H1 (cell line): ENCODE measurements around the gene DUSP3. TPM values are rescaled to one million over a fixed set of nuclear protein-coding genes. Genes with fewer than 3 reads are reported as not detected.

ENCODE experiments used
- CTCF ChIA-PET: fragments of 300-600 bp; sonication (Branson Sonifier 250); formaldehyde crosslinking; loops from one replicate; lab custom pipeline; 2021; ENCODE audit not compliant: partially characterized antibody; lab: Charles Lee
- POLR2A ChIA-PET: fragments of 300-600 bp; sonication (Branson Sonifier 250); formaldehyde crosslinking; loops from one replicate; lab custom pipeline; 2021; ENCODE audit warnings: inconsistent platforms; ENCODE audit not compliant: partially characterized antibody; lab: Charles Lee
- DNase-seq, 2 experiments: peaks; one replicate each; pipeline versions ENCODE4 v3.0.0 to v3.0.0-alpha.2; 2010 to 2022; ENCODE audit warnings: low spot score in 2 of 2, low read depth in 1 of 2, mixed read lengths in 1 of 2
- FAIRE-seq: peaks from 2 replicates; lab custom pipeline; 2011; peaks lifted over from hg19 to GRCh38; lab: Jason Lieb, UNC
- H2AFZ ChIP-seq: 2 replicates; pipeline ENCODE4 v1.8.1; 2012; ENCODE audit warnings: low read length, inconsistent platforms
- H2AK5ac ChIP-seq: 2 replicates; pipeline ENCODE4 v1.6.1; 2013; ENCODE audit warnings: low read depth, low read length
- H2BK120ac ChIP-seq: replicated peaks from 2 replicates; pipeline ENCODE3; 2013; ENCODE audit warnings: low read depth, low read length, inconsistent platforms
- H2BK12ac ChIP-seq: 2 replicates; pipeline ENCODE4 v1.6.1; 2013; ENCODE audit warnings: low read depth, low read length
- H2BK15ac ChIP-seq: 2 replicates; pipeline ENCODE4 v1.6.1; 2013; ENCODE audit warnings: low read length
- H2BK20ac ChIP-seq: 2 replicates; pipeline ENCODE4 v1.6.1; 2013; ENCODE audit warnings: low read length
- H2BK5ac ChIP-seq: 2 replicates; pipeline ENCODE4 v1.6.1; 2013; ENCODE audit warnings: low read depth, low read length
- H3K14ac ChIP-seq: 2 replicates; pipeline ENCODE4 v1.6.1; 2013; ENCODE audit warnings: inconsistent platforms; ENCODE audit not compliant: insufficient read length
- H3K18ac ChIP-seq: 2 replicates; pipeline ENCODE4 v1.6.1; 2013; ENCODE audit warnings: low read length; ENCODE audit errors: extremely low read depth
- H3K23ac ChIP-seq: 2 replicates; pipeline ENCODE4 v1.6.1; 2013; ENCODE audit warnings: inconsistent platforms; ENCODE audit not compliant: insufficient read length
- H3K23me2 ChIP-seq: 2 replicates; pipeline ENCODE4 v1.6.1; 2013; ENCODE audit warnings: low read depth, low read length
- H3K27ac ChIP-seq: 2 replicates; pipeline ENCODE4 v1.6.1; 2011; ENCODE audit warnings: low read depth, low read length, inconsistent platforms
- H3K27me3 ChIP-seq, 4 experiments: replicated peaks in 1 of 4; 1 replicate in 1 of 4; 2 replicates in 3 of 4; pipeline versions ENCODE4 v1.6.1 to v1.8.1; 2011 to 2013; ENCODE audit warnings: low read length in 3 of 4, mild to moderate bottlenecking in 3 of 4, inconsistent platforms in 2 of 4, mixed read lengths in 2 of 4, moderate library complexity in 1 of 4; ENCODE audit not compliant: control insufficient read depth in 3 of 4, insufficient read depth in 3 of 4; ENCODE audit errors: extremely low read depth in 1 of 4
- H3K36me3 ChIP-seq, 4 experiments: 2 replicates each; pipeline versions ENCODE4 v1.6.1 to v1.8.1; 2011 to 2013; ENCODE audit warnings: mild to moderate bottlenecking in 4 of 4, low read length in 3 of 4, moderate library complexity in 2 of 4, control low read depth in 1 of 4, inconsistent platforms in 1 of 4; ENCODE audit not compliant: insufficient read depth in 4 of 4, control insufficient read depth in 2 of 4
- H3K4ac ChIP-seq: replicated peaks from 2 replicates; pipeline ENCODE3; 2013; ENCODE audit warnings: low read length, low read depth, mixed read lengths, inconsistent platforms; ENCODE audit not compliant: insufficient read length
- H3K4me1 ChIP-seq, 4 experiments: replicated peaks in 1 of 4; 1 replicate in 1 of 4; 2 replicates in 3 of 4; pipeline versions ENCODE4 v1.6.1 to v1.8.1; 2011 to 2013; ENCODE audit warnings: low read length in 3 of 4, inconsistent platforms in 2 of 4, mixed read lengths in 1 of 4; ENCODE audit not compliant: insufficient read depth in 4 of 4, control insufficient read depth in 3 of 4
- H3K4me2 ChIP-seq, 2 experiments: 2 replicates each; pipeline versions ENCODE4 v1.6.1 to v1.8.1; 2011 to 2013; ENCODE audit warnings: low read depth in 2 of 2, low read length in 2 of 2, control low read depth in 1 of 2, inconsistent platforms in 1 of 2, mild to moderate bottlenecking in 1 of 2; ENCODE audit not compliant: insufficient read depth in 1 of 2
- H3K4me3 ChIP-seq, 4 experiments: fragments of 200-600, 300-600 bp in 1 of 4; sonication (generic), shearing (Covaris generic), sonication (Bioruptor Twin) in 1 of 4; 2 replicates each; pipeline versions ENCODE4 v1.5.1 to v1.8.1; 2011 to 2016; ENCODE audit warnings: low read length in 4 of 4, low read depth in 3 of 4, control low read depth in 2 of 4, inconsistent platforms in 2 of 4, mild to moderate bottlenecking in 2 of 4, mixed read lengths in 1 of 4, moderate library complexity in 1 of 4; ENCODE audit not compliant: insufficient read depth in 2 of 4; ENCODE audit errors: extremely low read depth in 1 of 4
- H3K56ac ChIP-seq: replicated peaks from 2 replicates; pipeline ENCODE3; 2013; ENCODE audit warnings: low read depth, mild to moderate bottlenecking, mixed read lengths, low read length, inconsistent platforms; ENCODE audit not compliant: insufficient read length
- H3K79me1 ChIP-seq: 2 replicates; pipeline ENCODE4 v1.6.1; 2013; ENCODE audit warnings: low read depth, low read length, control low read depth
- H3K79me2 ChIP-seq, 2 experiments: 2 replicates each; pipeline versions ENCODE4 v1.6.1 to v1.8.1; 2012 to 2013; ENCODE audit warnings: low read length in 2 of 2, mild to moderate bottlenecking in 2 of 2, inconsistent platforms in 1 of 2; ENCODE audit not compliant: insufficient read depth in 2 of 2, control insufficient read depth in 1 of 2
- H3K9ac ChIP-seq, 4 experiments: replicated peaks in 1 of 4; 1 replicate in 1 of 4; 2 replicates in 3 of 4; pipeline versions ENCODE4 v1.6.1 to v1.8.1; 2011 to 2013; ENCODE audit warnings: low read depth in 3 of 4, low read length in 3 of 4, control low read depth in 2 of 4, mild to moderate bottlenecking in 2 of 4, moderate library complexity in 2 of 4, inconsistent platforms in 1 of 4; ENCODE audit errors: extremely low read depth in 1 of 4
- H3K9me3 ChIP-seq, 2 experiments: 2 replicates each; pipeline versions ENCODE4 v1.6.1 to v1.8.1; 2012 to 2013; ENCODE audit warnings: mild to moderate bottlenecking in 2 of 2, moderate library complexity in 2 of 2, control low read depth in 1 of 2, inconsistent platforms in 1 of 2, low read depth in 1 of 2, low read length in 1 of 2, mixed read lengths in 1 of 2; ENCODE audit not compliant: insufficient read depth in 2 of 2
- H4K20me1 ChIP-seq, 2 experiments: replicated peaks in 1 of 2; 2 replicates each; pipeline versions ENCODE3 to v1.8.1; 2011 to 2013; ENCODE audit warnings: inconsistent platforms in 2 of 2, low read length in 2 of 2, mild to moderate bottlenecking in 1 of 2; ENCODE audit not compliant: insufficient read depth in 2 of 2, control insufficient read depth in 1 of 2
- H4K5ac ChIP-seq: 2 replicates; pipeline ENCODE4 v1.6.1; 2013; ENCODE audit warnings: low read length, low read depth, mixed read lengths, inconsistent platforms; ENCODE audit not compliant: insufficient read length
- H4K8ac ChIP-seq: 2 replicates; pipeline ENCODE4 v1.8.0; 2013; ENCODE audit warnings: mild to moderate bottlenecking, moderate library complexity, low read length, inconsistent platforms; ENCODE audit not compliant: insufficient read depth; ENCODE audit errors: extremely low read depth
- H4K91ac ChIP-seq: replicated peaks from 2 replicates; pipeline ENCODE3; 2013; ENCODE audit warnings: low read length, mixed read lengths, inconsistent platforms; ENCODE audit not compliant: insufficient read length
- BACH1 ChIP-seq: IDR thresholded peaks from 2 replicates; pipeline ENCODE4 v1.6.1; 2012; ENCODE audit warnings: low read length, improper control_type of control experiment
- CBX8 ChIP-seq: fragments of 300-800, 300-1000 bp; sonication (generic); IDR thresholded peaks from 2 replicates; pipeline ENCODE4 v1.7.1; 2016; ENCODE audit warnings: low read depth, low read length, borderline replicate concordance
- CEBPB ChIP-seq: IDR thresholded peaks from 2 replicates; pipeline ENCODE4 v1.6.1; 2012; ENCODE audit warnings: low read depth, low read length
- CHD2 ChIP-seq: IDR thresholded peaks from 2 replicates; pipeline ENCODE4 v1.6.1; 2012; ENCODE audit warnings: low read length, improper control_type of control experiment
- CTBP2 ChIP-seq: IDR thresholded peaks from 2 replicates; pipeline ENCODE4 v1.7.0; 2011; ENCODE audit warnings: borderline replicate concordance, mild to moderate bottlenecking, moderate library complexity, mixed read lengths, low read length; ENCODE audit not compliant: insufficient read depth, insufficient read length
- EZH2 ChIP-seq: fragments of 200-600 bp; sonication (generic); IDR thresholded peaks from 2 replicates; pipeline ENCODE4 v1.7.1; 2012; ENCODE audit warnings: low read depth, mild to moderate bottlenecking, moderate library complexity, low read length, inconsistent platforms; ENCODE audit not compliant: severe bottlenecking
- JUN ChIP-seq: IDR thresholded peaks from 2 replicates; pipeline ENCODE4 v1.6.1; 2011; ENCODE audit warnings: low read depth, mild to moderate bottlenecking, improper control_type of control experiment, low read length
- JUND ChIP-seq: IDR thresholded peaks from 2 replicates; pipeline ENCODE4 v1.6.1; 2011; ENCODE audit warnings: mild to moderate bottlenecking, improper control_type of control experiment, low read length
- KDM1A ChIP-seq: fragments of 200-600, 300-600 bp; sonication (generic); IDR thresholded peaks from 2 replicates; pipeline ENCODE4 v1.7.1; 2016; ENCODE audit warnings: mild to moderate bottlenecking, low read length, borderline replicate concordance
- MAFK ChIP-seq: IDR thresholded peaks from 2 replicates; pipeline ENCODE4 v1.6.1; 2012; ENCODE audit warnings: low read depth, mild to moderate bottlenecking, improper control_type of control experiment, low read length
- NRF1 ChIP-seq: IDR thresholded peaks from 2 replicates; pipeline ENCODE4 v1.6.1; 2011; ENCODE audit warnings: mild to moderate bottlenecking, low read depth, low read length, improper control_type of control experiment
- RFX5 ChIP-seq: IDR thresholded peaks from 2 replicates; pipeline ENCODE4 v1.6.1; 2011; ENCODE audit warnings: low read depth, low read length, improper control_type of control experiment, borderline replicate concordance
- SIN3A ChIP-seq, 2 experiments: IDR thresholded peaks in 1 of 2; conservative IDR thresholded peaks in 1 of 2; 2 replicates each; pipeline ENCODE4 v1.6.1; 2011 to 2012; ENCODE audit warnings: low read length in 2 of 2, improper control_type of control experiment in 1 of 2, low read depth in 1 of 2, mild to moderate bottlenecking in 1 of 2
- SP2 ChIP-seq: IDR thresholded peaks from 2 replicates; pipeline ENCODE4 v1.6.1; 2012; ENCODE audit warnings: mild to moderate bottlenecking, low read length, inconsistent platforms
- TAF1 ChIP-seq: IDR thresholded peaks from 2 replicates; pipeline ENCODE4 v1.6.1; 2011; ENCODE audit warnings: mild to moderate bottlenecking, low read depth, low read length
- WGBS, 2 experiments: shearing (Covaris generic) in 1 of 2; methylation state at CpG; one replicate each; pipeline versions ENCODE4 v1.1.6 to v1.1.7; 2013 to 2015; ENCODE audit warnings: low lambda C conversion rate in 2 of 2, mixed read lengths in 2 of 2, inconsistent platforms in 1 of 2, low coverage in 1 of 2, missing lambda C conversion rate in 1 of 2; ENCODE audit not compliant: insufficient replicate concordance in 2 of 2, insufficient coverage in 1 of 2, insufficient read length in 1 of 2; ENCODE audit errors: extremely low coverage in 1 of 2, missing lambda C conversion rate in 1 of 2; 5-methylcytosine and 5-hydroxymethylcytosine counted together
- polyA plus RNA-seq, 7 experiments: library from polyadenylated mRNA; depleted of rRNA in 3 of 7; stranded (reverse) in 5 of 7; unstranded in 2 of 7; fragments of >200 nt in 5 of 7; fragments of 200-250 nt in 2 of 7; gene quantifications; 1 replicate in 5 of 7; 2 replicates in 1 of 7; 4 replicates in 1 of 7; pipeline versions ENCODE4 v1.2.1 to v1.2.3, GENCODE V29; 2011 to 2013; ENCODE audit warnings: missing spikeins in 2 of 7, mixed read lengths in 2 of 7
- total RNA-seq: library from RNA; stranded (reverse); fragmentation: NEBNext Ultra II Directional; extraction: Animal tissue kit (Norgen Biotek cat#: 25700); gene quantifications from 2 replicates; pipeline ENCODE4 v1.2.1, GENCODE V29; 2021

Gene DUSP3
- total and polyA plus RNA-seq, 2 of the 8 experiments (the other 6 are each of a cell fraction or from before 2014, with no cell fraction given): 15.1 to 21.2 TPM

DNA sequence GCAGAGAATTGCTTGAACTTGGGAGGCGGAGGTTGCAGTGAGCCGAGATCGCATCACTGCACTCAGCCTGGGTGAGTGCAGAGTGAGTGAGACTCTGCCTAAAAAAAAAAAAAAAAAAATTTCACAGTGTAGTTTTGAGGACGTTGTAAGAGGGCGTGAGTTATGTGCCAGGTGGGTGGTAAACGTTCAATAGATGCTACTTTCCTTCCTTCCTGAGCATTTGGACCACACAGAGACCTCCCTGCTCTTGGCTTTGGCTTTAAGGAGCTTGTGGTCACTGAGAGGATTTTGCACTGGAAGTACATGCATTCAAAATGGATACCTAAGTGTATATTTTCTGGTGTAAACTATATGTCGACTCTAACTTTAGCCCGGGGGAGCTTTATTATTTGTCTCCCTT is 50.7 kb downstream of the DUSP3 start:
- H3K9ac ChIP-seq: no peak overlapping the region
- H3K4me3 ChIP-seq: no peak overlapping the region
- H2BK5ac ChIP-seq: no peak overlapping the region
- no peak overlapping the region for H2AFZ ChIP-seq
- no peak overlapping the region for H2BK15ac ChIP-seq
- no peak overlapping the region for H3K27ac ChIP-seq
- no peak overlapping the region for H3K4me2 ChIP-seq
- H3K79me2 ChIP-seq: no peaks in the 10 kb centered on the region
- no peak overlapping the region for H4K91ac ChIP-seq
- H3K27me3 ChIP-seq: no peaks in the 10 kb centered on the region; a peak in 1 of 7 replicates
- no peak overlapping the region for H2AK5ac ChIP-seq
- no peak overlapping the region for H4K5ac ChIP-seq
- no peak overlapping the region for H3K4ac ChIP-seq
- H3K79me1 ChIP-seq: no peaks in the 10 kb centered on the region; the same call in 1 of the 2 replicates
- H3K36me3 ChIP-seq: no peaks in the 10 kb centered on the region
- DNase-seq: no peak
- no peaks in the 10 kb centered on the region for H3K23me2 ChIP-seq
- H4K20me1 ChIP-seq: no peaks in the 10 kb centered on the region
- peaks cover 0 to 2% (median 0%) of the 10 kb centered on the region in 4 experiments; a peak in 1 of 7 replicates for H3K4me1 ChIP-seq
- no peak overlapping the region for H3K18ac ChIP-seq
- no peak overlapping the region for H4K8ac ChIP-seq
- H3K23ac ChIP-seq: no peak overlapping the region
- no peak overlapping the region for H3K56ac ChIP-seq
- peaks cover 3 to 10% of the 10 kb centered on the region in 2 experiments; a peak in 2 of 4 replicates for H3K9me3 ChIP-seq
- no peak overlapping the region for H2BK12ac ChIP-seq
- 92% methylated on average over 8 of the region's 8 CpGs; no CpG with 5 or more reads in 1 of the 2 experiments for WGBS, 2 experiments
- no peak overlapping the region for H3K14ac ChIP-seq
- ChIA-PET POLR2A (interaction anchor here (0.6 kb wide), 2 partner anchors 15 to 316 kb away, joined by 3 to 4 read pairs; no protein-coding TSS in a partner anchor), CTCF (interaction anchor here (0.6 to 3.7 kb wide), 5 partner anchors 8 to 1056 kb away, joined by 3 to 17 read pairs (median 4); no protein-coding TSS in a partner anchor)
- FAIRE-seq: no peak
- H2BK20ac ChIP-seq: no peak overlapping the region
- no peak overlapping the region for H2BK120ac ChIP-seq
- no peak for TF ChIP-seq SP2
- TF ChIP-seq KDM1A: no peak
- no peak for TF ChIP-seq CHD2
- TF ChIP-seq RFX5: no peak
- TF ChIP-seq TAF1: no peak
- TF ChIP-seq CBX8: no peak
- no peak for TF ChIP-seq MAFK
- TF ChIP-seq JUN: no peak
- no peak for TF ChIP-seq NRF1
- TF ChIP-seq BACH1: no peak
- no peak for TF ChIP-seq JUND
- no peak for TF ChIP-seq SIN3A (conservative IDR thresholded peaks at IDR 0.05 in 1 of 2, IDR thresholded peaks at IDR 0.05 in 1 of 2; ENCODE audit: low read depth in 1 of 2, low read length in 2 of 2)
- no peak for TF ChIP-seq CEBPB
- TF ChIP-seq CTBP2: no peak
- TF ChIP-seq EZH2: no peak
